ENCODE results near the gene FOLR1.

- TF ChIP-seq, protein P1, sequence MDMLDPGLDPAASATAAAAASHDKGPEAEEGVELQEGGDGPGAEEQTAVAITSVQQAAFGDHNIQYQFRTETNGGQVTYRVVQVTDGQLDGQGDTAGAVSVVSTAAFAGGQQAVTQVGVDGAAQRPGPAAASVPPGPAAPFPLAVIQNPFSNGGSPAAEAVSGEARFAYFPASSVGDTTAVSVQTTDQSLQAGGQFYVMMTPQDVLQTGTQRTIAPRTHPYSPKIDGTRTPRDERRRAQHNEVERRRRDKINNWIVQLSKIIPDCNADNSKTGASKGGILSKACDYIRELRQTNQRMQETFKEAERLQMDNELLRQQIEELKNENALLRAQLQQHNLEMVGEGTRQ (IDR thresholded peaks at IDR 0.05; ENCODE audit: borderline replicate concordance, low read depth, low read length) = no peak
- no peak for TF ChIP-seq SIN3A (IDR thresholded peaks at IDR 0.05; ENCODE audit: low read depth, low read length)
- no peak for TF ChIP-seq EP300 (IDR thresholded peaks at IDR 0.05; ENCODE audit: borderline replicate concordance in 1 of 2, control insufficient read depth in 1 of 2, low read depth in 2 of 2, low read length in 2 of 2)
- no peak for TF ChIP-seq SKIL (IDR thresholded peaks at IDR 0.05; ENCODE audit: low read depth, poor library complexity, severe bottlenecking)
These were observed 12.7 kb upstream of the FOLR1 start for GRCh38 chr11:72179049-72179803.
